OCI-M2 (cell line): ENCODE measurements around the gene INO80D.
"Not testable (repeated sequence)": the region's sequence is repeated elsewhere in the genome, so short reads cannot be mapped to it uniquely, and the experiment has no call there.

Source experiments
- DNase-seq: peaks from one replicate; lab custom pipeline; 2025; ENCODE audit not compliant: unreplicated experiment; lab: John Stamatoyannopoulos, UW

INO80D gene

GRCh38 chr2:206033452-206033851 lies 52.5 kb downstream of the INO80D start:
- DNase-seq: not testable (repeated sequence)

GRCh38 chr2:206031950-206032567 lies 53.9 kb downstream of the INO80D start:
- DNase-seq: no peak

DNA sequence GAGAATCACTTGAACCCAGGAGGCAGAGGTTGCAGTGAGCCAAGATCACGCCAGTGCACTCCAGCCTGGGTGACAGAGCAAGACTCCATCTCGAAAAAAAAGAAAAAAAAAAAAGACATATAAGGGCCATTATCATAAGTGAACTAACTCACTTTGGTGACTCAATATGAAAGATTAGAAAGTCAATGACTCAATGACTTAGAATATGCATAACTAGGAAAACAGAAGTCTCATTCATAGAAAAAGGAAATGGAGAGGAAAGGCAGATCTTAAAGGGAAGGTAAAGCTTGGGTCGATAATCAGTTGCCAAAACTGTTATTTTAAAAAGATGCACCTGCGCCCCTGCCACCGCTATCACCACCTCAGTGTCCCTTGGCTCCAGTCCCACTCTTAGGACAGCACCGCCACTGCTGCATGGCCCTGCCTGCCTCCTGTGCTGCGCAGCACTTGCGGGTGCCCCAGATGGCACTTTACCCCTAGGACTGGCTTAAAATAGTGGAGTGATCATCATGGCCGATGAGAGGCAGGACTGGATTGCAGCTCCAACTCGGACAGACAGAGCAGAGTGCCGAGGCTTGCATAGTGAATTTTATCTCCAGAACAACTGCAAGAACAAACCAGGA lies 54.7 kb downstream of the INO80D start:
- DNase-seq: no peak

DNA sequence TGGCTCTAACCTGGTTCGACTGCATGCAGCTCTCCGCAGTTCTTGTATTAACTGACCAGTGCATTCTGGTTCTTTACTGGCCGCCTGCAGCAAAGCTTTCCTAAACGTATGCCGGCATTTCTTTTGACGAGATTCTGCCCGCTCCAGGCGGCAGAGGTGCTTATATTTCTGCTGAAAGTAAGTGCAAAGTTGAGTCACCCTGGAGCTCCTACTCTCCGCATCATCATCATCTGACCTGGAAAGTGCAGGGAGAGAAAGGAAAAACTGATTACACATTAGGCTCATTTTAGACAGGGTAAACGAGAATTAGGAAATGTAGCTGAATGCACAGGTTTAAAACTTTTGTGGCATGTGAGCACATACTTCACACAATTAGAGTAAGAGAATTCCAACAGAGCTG lies 57.9 kb downstream of the INO80D start:
- DNase-seq: no peak

DNA sequence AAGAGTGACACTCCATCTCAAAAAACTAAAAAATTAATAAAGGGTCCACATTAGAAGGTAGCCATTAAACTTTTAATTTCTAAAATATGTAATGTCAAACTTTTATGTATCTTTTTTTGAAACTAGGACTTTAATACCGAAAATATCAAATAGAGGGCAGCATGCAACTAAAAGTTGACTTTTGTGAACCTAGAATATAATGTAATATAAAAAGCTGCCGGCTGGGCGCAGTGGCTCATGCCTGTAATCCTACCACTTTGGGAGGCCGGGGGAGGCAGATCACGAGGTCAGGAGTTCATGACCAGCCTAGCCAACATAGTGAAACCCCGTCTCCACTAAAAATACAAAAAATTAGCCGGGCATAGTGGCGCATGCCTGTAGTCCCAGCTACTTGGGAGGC lies 62.8 kb downstream of the INO80D start:
- DNase-seq: no peak

- no peak for DNase-seq
Observed at GRCh38 chr2:206020171-206020570, 65.8 kb downstream of the INO80D start.

DNA sequence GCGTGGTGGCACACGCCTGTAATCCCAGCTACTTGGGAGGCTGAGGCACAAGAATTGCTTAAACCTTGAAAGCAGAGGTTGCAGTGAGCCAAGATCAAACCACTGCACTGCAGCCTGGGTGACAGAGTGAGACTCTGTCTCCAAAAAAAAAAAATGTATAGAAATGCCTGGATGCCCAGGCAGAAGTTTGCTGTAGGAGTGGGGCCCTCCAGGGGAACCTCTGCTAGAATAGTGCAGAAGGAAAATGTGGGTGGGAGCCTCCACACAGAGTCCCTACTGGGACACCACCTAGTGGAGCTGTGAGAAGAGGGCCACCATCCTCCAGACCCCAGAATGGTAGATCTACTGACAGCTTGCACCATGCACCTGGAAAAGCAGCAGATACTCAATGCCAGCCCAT lies 70.2 kb downstream of the INO80D start:
- not testable (repeated sequence) for DNase-seq

GRCh38 chr2:206011795-206012194 lies 74.2 kb downstream of the INO80D start:
- no peak for DNase-seq

DNA sequence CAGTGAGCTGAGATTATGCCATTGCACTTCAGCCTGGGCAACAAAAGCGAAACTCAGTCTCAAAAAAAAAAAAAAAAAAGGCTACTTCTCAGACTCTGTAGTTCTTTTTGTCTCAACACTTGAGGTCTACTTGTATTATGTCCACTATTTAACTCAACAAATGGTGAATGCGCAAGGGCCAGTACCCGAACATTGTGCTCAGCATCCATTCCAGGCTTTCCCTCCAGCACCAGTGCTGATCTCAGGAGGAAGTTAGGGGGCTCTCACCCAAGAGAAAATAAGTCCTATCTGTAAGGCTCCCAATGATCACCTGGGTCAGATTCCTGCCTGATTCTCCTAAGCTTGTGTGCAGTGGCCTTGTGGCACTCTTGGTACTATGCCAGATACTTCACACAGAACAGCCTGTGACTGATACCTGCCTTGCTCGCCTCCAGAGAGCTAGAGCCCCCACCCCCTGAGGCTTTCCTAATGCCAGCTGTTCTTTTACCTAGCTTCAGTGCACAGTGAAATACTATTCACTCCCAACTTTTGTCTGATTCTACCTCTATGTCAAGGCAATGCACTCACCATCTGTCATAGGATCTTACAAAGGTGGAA lies 74.9 kb downstream of the INO80D start:
- DNase-seq: no peak

DNA sequence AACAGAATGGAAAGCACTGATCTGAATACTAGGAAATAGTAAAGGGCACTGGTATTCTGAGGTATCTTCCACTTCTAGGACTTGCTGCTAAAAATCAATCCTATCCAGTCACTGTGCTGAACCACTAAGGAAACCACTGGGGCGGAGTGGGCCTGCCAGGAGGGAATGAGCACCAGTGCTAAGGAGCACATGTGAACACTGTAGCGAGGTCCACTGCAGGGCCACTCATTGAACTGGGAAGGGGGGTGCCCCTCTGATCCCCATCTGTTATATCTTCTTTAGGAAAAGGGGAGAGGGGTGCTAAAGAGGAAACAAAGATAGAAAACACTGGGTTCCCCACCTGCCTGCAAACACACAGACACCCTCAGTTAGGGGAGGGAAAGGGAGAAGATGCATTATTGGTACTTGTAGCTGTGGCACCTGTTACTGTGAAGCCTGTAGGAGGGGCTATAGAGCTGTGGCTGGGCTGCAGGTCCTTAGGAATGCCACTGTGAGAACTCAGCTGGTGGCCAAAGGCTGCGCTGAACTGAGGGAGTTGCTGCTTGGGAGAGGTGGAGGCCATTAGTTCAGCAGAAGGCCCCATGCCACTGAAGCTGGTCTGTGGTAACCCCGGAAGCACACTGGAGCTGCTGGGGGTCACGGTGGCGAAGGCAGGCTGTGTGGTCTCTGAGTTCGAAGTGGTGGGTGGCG lies 81.8 kb downstream of the INO80D start:
- DNase-seq: no peak

- DNase-seq: no peak
Observed at GRCh38 chr2:206002440-206002839, 83.5 kb downstream of the INO80D start.

DNA sequence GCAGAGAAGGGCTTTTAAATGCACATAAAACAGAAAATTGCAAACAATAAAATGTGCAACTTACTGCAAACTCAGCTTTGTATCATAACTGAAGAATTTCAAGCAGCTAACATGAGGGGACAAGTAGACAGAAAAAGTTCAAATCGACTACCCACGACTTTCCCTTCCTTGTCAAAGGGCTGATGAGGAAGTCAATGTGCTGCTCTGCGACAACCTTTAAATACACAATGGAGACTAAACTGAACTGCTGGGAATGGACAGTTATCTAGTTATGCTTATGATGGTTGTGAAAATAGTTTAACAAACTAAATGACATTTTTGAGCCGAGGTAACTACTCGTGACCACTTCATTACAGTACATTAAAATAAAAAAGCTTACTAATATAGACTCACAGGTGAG lies 84.1 kb downstream of the INO80D start:
- no peak for DNase-seq

DNA sequence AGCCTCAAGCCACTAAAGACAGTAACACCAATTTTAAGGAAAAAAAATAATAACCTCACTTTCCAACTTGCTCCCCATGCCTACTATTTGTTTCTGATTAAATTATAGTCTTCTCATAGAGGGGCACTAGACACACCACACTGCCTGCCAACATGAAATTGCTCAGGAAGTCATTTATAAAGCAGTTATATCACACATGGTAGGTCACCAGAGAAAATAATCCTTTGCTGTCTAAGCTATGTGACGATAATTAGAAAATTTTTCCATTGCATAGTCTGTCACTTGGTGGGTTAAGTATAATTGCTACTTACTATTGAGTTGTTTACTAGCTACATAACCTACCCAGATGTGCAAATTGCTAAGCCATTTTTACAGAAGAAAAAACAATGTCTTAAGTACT lies 85.2 kb downstream of the INO80D start:
- no peak for DNase-seq

DNA sequence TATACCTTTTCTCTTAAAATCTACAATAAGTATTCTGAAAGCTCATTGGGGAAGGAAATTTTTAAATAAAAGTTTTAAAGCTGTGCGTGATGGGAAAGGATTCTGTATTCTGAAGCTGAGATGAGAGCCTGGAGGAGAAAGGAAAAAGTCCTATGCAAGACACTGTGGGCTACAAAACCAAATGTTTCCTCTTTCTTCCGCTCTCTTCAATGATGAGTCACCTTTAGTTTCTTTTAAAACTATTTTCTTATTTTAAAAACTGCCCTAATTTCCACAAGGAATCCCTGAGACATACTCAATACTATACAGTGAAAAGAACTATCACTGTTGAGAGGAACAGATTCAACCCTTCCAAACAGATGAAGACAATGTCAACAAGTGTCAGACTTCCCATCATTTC lies 87.4 kb downstream of the INO80D start:
- DNase-seq: no peak

DNA sequence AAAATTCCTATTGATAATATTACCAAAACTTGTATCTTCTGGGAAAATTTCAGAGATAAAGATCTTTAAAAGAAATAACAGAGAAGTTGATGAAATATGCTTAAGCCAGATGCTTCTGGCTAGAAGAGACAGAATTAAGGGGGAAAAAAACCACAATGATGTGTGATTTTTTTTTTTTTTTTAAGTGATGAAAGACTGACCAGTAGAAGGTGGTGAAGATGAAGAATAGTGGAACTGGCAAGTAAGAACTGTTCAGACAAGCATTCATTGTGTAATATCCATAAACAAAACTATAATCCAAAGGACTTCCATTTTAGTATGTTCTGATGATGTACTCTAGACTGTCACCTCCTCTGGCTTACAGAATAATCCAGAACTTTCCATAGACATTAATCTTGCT lies 89.8 kb downstream of the INO80D start:
- no peak for DNase-seq

DNA sequence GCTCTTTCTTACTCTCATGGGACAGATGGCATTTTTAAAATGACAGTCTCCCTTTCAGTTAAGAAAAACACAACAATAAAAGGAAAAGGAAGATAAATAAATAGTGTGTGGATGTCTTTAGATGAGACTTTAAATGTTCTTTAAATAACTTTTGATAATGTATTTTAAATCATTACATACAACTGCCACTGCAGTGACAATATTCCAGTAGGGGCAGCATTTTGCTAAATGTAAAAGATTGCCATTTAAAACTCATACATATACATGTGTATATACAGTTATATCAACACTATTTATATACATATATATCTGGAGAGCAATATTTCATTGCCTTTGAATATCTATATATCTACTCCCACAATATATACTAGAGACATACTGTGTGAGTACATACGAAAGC lies 90.7 kb downstream of the INO80D start:
- DNase-seq: no peak

DNA sequence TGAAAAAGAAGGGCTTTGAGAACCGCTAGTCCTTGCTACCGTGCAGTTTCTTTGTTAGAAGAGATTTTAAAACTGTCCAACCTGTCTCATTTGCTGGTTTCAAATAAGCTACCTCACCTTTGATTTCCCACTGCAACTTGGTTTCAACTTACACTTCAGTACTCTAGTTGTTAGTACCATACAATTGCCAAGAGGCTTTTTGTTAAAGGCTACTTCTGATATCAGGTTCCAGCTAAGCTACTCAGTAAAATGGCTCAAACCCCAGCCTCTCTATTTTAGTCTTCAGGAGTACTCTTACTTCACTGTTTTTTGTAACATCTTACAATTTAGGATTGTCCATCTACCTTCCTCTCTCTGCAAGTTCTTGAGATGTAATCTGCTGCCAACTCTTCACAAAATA lies 91.6 kb downstream of the INO80D start:
- no peak for DNase-seq

DNA sequence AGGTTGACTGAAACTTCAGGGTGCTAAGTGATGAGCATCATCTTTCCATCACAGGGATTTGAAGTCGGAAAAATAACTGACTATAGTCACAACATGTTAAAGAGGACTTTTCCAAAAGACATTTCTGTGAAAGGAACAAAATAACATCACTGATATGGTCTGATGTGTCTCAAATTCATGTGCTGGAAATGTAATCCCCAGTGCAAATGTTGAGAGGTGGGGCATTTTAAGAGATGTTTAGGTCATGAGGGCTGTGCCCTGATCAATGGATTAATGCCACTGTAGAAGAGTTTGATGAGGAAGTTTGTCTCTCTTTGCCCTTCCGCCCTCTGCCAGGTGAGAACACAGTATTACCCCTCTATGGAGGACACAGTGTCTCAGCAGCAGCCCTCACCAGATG lies 95.9 kb downstream of the INO80D start:
- DNase-seq: no peak

DNA sequence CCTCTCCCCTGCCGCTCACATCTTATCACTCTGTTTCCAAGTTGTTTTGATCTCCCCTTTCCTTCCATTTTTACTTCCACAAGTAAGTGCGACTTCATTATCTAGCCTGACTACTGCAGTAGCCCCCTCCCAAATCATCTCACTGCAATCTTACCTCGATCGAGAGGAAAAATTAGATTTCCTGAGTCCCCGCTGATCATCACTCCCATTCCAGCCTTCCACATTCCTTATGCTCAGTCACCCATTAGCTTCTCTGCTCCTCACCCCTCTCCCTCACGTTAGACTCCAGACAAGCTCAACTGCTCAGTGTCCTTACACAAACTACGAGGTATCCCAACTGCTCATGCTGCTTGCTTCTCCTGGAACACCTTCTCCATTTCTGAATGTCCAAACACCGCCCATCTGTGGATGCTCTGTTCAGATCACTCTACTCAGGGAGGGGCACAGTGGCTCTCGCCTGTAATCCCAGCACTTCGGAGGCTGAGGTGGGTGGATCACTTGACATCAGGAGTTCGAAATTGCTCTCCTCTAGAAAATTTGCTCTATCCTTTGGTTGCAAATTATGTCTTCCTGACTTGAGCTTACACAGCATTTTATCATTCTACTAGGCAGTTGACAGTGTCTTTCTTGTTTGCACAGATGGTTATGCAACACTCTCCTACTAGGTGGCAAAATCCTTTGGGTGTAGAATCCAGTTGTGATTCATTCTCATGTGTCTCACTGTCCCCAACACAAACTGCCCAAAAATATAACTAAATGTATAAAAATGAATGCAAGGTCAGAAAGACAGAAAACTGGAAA lies 96.5 kb downstream of the INO80D start:
- no peak for DNase-seq

GRCh38 chr2:205988681-205989080 lies 97.3 kb downstream of the INO80D start:
- not testable (repeated sequence) for DNase-seq

DNA sequence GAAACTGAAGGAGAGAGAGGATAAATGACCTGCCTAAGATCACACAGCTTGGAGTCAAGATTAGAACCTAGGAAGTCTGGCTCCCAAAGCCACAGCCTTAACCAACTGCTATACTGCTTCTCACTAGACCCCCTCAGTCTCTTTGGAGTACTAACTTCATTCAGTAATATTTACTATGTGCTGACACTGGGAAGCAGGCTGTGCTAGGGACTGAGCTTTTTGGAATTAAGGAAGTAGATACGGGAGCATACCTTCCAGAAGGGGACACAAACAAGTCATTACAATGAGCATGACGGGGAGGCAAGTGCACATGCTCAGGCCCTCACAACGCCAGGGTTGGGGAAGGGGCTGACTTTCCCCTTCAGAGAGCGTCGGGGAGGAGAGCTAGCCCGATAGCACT lies 97.7 kb downstream of the INO80D start:
- no peak for DNase-seq
